ENCODE data around the gene MYADM. TPM values are rescaled to one million over a fixed set of nuclear protein-coding genes. Genes with fewer than 3 reads are reported as not detected.

MYADM gene
- total RNA-seq, 1 donor = 51.9 TPM

DNA sequence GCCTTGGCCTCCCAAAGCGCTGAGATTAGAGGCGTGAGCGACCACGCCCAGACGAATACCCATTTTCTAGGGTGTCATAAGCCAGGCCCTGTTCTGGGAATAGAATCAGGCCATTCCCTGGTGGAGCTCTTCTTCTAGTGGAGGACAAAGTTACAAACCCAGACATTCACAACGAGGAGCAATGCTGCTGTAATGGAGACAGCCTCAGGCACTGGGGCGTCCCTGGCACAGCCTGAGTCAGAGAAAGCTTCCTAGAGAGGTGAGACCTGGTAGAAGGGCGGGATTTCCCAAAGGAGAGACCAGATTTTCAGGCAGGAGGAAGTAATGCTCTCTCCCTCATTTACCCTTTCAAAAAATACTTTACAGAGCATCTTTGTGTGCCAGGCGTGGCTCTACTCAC is 27.0 kb downstream of the MYADM start:
- no peak overlapping the region for H3K4me3 ChIP-seq (ENCODE audit: low read length)
- H3K27me3 ChIP-seq (ENCODE audit: insufficient read depth, low read length) = peaks cover 11% of the 10 kb centered on the region
- no peaks in the 10 kb centered on the region for H3K4me1 ChIP-seq (ENCODE audit: insufficient read depth, low read length)
- no peaks in the 10 kb centered on the region for H3K9me3 ChIP-seq (ENCODE audit: low read depth, low read length)

DNA sequence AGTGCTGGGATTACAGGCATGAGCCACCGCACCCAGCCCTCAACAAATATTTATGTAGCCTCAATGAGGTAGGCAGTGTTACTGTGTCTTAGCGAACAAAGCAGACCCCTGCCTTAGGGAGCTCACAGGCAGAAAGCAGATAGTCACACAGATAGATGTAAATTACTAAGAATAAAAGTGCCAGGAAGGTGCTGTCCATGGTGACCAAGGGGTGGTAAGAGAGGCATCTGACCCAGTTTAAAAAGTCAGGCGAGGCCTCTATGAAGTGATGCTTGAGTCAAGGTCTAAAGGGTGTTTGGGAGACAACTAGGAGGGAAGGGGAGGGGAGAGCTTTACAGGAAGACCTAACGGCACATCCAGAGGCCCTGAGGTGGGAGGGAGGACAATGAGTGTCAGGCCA is 29.0 kb downstream of the MYADM start:
- Histone ChIP-seq H3K4me1 (ENCODE audit: insufficient read depth, low read length) (no peaks in the 10 kb centered on the region), H3K4me3 (ENCODE audit: low read length) (no peak overlapping the region), H3K9me3 (ENCODE audit: low read depth, low read length) (no peaks in the 10 kb centered on the region), H3K27me3 (ENCODE audit: insufficient read depth, low read length) (peaks cover 11% of the 10 kb centered on the region)

DNA sequence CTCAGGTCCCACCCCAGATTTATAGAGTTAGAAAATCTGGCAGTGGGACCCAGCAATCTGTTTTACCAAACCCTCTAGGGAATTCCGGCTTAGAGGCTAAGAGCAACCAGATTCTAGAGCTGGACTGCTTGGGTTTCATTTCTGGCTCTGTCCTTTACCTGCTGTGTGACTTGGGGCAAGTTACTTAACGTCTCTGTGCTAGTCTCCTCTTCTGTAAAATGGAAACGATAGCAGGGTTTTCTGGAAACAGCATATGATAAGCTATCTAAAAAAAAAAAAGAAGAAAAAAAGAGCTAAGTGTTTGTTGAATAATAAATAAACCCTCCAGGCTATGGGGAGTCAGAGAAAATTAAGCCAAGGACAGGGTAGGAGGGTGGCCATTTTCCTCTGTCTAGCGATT is 29.8 kb downstream of the MYADM start:
- Histone ChIP-seq H3K4me1 (ENCODE audit: insufficient read depth, low read length) (no peaks in the 10 kb centered on the region), H3K9me3 (ENCODE audit: low read depth, low read length) (no peaks in the 10 kb centered on the region), H3K4me3 (ENCODE audit: low read length) (no peak overlapping the region), H3K27me3 (ENCODE audit: insufficient read depth, low read length) (peaks cover 11% of the 10 kb centered on the region)

DNA sequence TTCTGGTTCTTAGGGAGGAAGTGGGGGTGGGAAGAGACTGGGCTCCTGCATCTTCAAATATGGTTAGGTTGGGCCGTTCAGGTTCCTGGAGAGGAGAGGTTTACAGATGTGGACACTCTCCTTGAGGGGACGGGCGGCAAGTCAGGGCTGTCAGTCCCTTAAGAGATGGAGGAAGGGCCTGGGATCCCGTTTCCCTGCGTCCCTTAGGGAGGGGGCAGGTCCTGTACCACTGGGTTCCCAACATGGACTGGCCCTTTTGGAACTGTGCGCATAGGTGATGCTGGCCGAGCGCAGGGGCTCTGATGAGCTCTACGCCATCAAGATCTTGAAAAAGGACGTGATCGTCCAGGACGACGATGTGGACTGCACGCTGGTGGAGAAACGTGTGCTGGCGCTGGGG is 30.5 kb downstream of the MYADM start:
- peaks cover 11% of the 10 kb centered on the region for H3K27me3 ChIP-seq (ENCODE audit: insufficient read depth, low read length)
- no peak overlapping the region for H3K4me3 ChIP-seq (ENCODE audit: low read length)
- H3K9me3 ChIP-seq (ENCODE audit: low read depth, low read length) = no peaks in the 10 kb centered on the region
- no peaks in the 10 kb centered on the region for H3K4me1 ChIP-seq (ENCODE audit: insufficient read depth, low read length)

DNA sequence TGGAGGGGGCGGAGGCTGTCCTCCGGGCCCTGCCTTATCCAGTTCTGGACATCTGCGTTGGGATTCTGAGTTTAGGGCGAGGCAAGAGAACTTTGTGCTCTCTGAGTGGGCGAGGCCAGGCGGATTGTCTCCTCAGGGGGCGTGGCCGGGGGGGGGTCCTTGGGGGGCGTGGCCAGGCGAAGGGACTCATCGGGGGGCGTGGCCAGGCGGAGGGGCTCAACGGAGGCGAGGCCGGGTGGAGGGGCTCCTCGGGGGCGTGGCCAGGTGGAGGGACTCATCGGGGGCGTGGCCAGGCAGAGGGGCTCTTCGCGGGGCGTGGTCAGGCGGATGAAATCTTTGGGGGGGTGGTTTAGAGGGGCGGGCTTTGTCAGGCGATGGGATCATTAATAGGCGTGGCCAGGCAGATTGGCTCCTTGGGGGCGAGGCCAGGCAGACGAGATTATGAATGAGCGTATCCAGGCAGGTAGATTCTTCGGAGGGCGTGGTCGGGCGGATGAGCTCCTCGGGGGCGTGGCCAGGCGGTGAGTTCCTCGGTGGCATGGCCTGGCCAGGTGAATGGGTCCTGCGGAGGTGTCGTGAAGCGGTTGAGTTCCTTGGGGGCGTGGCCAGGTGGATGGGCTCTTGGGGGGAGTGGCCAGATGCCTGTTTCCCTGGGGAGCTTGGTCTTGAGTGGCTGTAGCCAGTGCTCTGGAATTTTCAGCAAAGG is 31.1 kb downstream of the MYADM start:
- peaks cover 14% of the 10 kb centered on the region for H3K27me3 ChIP-seq (ENCODE audit: insufficient read depth, low read length)
- no peak overlapping the region for H3K4me3 ChIP-seq (ENCODE audit: low read length)

DNA sequence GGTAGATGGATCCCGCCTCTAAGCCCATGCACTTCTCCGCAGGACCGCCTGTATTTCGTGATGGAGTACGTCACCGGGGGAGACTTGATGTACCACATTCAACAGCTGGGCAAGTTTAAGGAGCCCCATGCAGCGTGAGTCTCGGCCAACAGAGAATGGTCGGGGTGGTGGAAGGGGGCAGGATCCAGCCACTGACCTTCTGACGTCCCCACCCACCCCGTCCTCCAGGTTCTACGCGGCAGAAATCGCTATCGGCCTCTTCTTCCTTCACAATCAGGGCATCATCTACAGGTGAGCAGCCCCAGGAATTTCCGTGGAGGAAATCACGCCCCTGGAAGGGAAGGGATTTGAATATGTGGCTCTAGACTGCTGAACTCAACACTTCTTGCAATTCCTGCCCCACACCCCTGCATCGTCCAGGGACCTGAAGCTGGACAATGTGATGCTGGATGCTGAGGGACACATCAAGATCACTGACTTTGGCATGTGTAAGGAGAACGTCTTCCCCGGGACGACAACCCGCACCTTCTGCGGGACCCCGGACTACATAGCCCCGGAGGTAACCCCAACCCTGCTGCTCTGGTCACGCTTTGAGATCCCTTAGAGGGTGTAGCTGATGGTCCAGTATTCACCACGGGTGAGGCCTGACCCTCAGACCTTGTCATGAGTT is 32.6 kb downstream of the MYADM start:
- H3K4me3 ChIP-seq (ENCODE audit: low read length) = no peak overlapping the region
- H3K4me1 ChIP-seq (ENCODE audit: insufficient read depth, low read length) = no peaks in the 10 kb centered on the region
- no peaks in the 10 kb centered on the region for H3K9me3 ChIP-seq (ENCODE audit: low read depth, low read length)
- peaks cover 17% of the 10 kb centered on the region for H3K27me3 ChIP-seq (ENCODE audit: insufficient read depth, low read length)

More for the DNA sequence above, 31.1 kb downstream of the MYADM start:
- Histone ChIP-seq H3K9me3 (ENCODE audit: low read depth, low read length) (no peaks in the 10 kb centered on the region), H3K4me1 (ENCODE audit: insufficient read depth, low read length) (no peaks in the 10 kb centered on the region)

DNA sequence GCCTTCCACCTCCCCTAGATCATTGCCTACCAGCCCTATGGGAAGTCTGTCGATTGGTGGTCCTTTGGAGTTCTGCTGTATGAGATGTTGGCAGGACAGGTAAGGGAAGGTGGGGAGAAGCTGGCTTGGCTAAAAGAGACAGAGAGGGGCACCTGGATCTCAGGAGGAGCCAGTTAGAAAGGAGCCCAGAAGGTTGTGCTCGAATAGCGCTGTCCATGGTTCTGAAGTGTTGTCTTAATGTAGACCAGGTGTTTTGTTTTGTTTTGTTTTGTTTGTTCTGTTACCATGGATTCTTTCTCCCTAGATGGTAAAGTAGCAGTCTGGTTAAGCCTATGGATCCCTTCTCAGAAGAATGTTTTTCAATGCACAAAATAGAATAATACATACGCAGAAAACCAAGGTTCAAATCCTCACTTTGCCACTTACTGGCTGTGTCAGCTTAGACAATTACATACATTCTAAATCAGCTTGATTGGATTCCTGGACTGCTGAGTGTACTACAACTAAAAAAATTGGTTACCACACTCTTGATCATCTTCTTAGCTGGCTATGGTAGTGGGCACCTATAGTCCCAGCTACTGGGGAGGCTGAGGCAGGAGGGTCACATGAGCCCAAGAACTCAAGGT is 35.5 kb downstream of the MYADM start:
- Histone ChIP-seq H3K4me3 (ENCODE audit: low read length) (no peak overlapping the region), H3K9me3 (ENCODE audit: low read depth, low read length) (no peaks in the 10 kb centered on the region), H3K27me3 (ENCODE audit: insufficient read depth, low read length) (peaks cover 28% of the 10 kb centered on the region), H3K4me1 (ENCODE audit: insufficient read depth, low read length) (peaks cover 15% of the 10 kb centered on the region)

DNA sequence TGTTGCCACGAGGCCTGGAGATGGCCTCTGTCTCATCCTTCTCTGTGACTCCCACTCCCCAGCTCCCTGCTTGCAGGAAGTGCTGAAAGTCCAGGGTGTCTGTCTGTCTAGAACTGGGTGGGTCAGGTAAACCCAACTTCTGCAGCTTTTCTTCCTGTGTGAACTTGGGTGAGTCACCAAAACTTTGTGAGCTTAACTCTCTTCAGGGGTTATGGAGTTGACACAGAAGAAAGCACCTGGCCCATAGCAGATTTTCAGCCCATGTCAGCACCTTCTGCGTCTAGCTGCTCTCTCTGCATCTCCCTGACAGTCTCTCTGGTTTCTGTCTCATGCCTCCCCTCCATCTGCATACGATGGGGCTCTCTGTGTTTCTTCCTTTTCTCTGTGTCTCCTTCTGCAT is 37.2 kb downstream of the MYADM start:
- H3K4me1 ChIP-seq (ENCODE audit: insufficient read depth, low read length) = peaks cover 21% of the 10 kb centered on the region
- no peaks in the 10 kb centered on the region for H3K9me3 ChIP-seq (ENCODE audit: low read depth, low read length)
- peaks cover 38% of the 10 kb centered on the region for H3K27me3 ChIP-seq (ENCODE audit: insufficient read depth, low read length)
- H3K4me3 ChIP-seq (ENCODE audit: low read length) = no peak overlapping the region

DNA sequence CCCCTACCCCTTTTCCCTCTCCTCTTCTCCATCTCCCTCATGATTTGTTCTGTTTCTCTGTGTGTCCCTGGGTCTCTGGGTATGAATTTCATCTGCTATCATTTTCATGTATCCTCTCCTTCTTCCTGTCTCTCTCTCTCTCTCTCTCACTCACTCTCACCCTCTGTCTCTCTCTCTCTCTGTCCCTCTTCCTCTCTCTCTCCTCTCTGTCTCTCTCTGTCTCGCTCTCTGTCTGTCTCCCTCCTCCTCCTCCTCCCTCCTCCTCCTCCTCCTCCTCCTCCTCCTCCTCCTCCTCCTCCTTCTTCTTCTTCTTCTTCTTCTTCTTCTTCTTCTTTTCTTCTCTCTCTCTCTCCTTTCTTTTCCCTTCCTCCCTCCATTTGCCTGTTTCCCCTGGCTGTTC is 38.1 kb downstream of the MYADM start:
- Histone ChIP-seq H3K27me3 (ENCODE audit: insufficient read depth, low read length) (peaks cover 46% of the 10 kb centered on the region), H3K4me1 (ENCODE audit: insufficient read depth, low read length) (peaks cover 21% of the 10 kb centered on the region)

DNA sequence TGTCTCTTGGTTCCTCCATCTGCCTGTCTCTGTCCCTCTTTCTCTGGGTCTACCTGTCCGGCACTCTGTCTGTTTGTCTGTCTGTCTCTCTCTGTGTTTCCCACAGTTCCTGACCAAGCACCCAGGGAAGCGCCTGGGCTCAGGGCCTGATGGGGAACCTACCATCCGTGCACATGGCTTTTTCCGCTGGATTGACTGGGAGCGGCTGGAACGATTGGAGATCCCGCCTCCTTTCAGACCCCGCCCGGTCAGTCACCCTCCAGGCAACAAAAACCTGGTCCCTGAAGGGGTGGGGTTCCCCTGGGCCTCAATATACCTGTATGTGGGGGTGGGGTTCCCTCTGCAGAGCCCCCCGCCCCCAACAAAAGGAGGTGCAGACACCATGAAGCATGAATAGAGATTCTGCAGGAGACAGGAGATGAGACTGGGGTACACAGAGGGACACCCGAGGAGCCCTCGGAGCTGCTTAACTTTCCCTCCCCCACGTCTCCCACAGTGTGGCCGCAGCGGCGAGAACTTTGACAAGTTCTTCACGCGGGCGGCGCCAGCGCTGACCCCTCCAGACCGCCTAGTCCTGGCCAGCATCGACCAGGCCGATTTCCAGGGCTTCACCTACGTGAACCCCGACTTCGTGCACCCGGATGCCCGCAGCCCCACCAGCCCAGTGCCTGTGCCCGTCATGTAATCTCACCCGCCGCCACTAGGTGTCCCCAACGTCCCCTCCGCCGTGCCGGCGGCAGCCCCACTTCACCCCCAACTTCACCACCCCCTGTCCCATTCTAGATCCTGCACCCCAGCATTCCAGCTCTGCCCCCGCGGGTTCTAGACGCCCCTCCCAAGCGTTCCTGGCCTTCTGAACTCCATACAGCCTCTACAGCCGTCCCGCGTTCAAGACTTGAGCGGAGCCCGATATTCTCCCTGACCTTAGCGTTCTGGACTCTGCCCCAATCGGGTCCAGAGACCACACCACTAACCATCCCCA is 38.8 kb downstream of the MYADM start:
- H3K9me3 ChIP-seq (ENCODE audit: low read depth, low read length) = no peaks in the 10 kb centered on the region
- H3K27me3 ChIP-seq (ENCODE audit: insufficient read depth, low read length) = peaks cover 50% of the 10 kb centered on the region
- peaks cover 21% of the 10 kb centered on the region for H3K4me1 ChIP-seq (ENCODE audit: insufficient read depth, low read length)
- no peak overlapping the region for H3K4me3 ChIP-seq (ENCODE audit: low read length)

More for the DNA sequence above, 38.1 kb downstream of the MYADM start:
- Histone ChIP-seq H3K4me3 (ENCODE audit: low read length) (no peak overlapping the region), H3K9me3 (ENCODE audit: low read depth, low read length) (no peaks in the 10 kb centered on the region)

DNA sequence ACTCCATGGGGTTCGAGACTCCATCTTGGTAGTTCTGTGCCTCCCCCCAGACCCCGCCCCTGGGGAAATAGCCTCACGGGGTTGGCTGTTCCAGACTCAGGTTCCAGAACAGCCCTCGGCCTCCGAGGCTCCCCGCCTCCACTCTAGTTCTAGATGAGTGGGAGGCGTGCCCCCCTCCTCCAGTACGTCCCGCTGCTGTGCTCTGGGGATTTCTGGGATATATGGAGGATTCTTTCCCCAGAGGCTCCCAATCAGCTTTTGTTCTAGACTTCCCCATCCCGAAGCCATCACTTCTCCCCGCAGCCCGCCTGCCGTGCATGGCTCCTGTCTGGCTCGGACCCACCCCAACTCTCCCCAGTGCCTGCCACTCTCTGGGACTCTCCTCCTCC is 39.5 kb downstream of the MYADM start:
- Histone ChIP-seq H3K4me3 (ENCODE audit: low read length) (no peak overlapping the region), H3K27me3 (ENCODE audit: insufficient read depth, low read length) (peaks cover 56% of the 10 kb centered on the region), H3K9me3 (ENCODE audit: low read depth, low read length) (no peaks in the 10 kb centered on the region), H3K4me1 (ENCODE audit: insufficient read depth, low read length) (peaks cover 21% of the 10 kb centered on the region)

DNA sequence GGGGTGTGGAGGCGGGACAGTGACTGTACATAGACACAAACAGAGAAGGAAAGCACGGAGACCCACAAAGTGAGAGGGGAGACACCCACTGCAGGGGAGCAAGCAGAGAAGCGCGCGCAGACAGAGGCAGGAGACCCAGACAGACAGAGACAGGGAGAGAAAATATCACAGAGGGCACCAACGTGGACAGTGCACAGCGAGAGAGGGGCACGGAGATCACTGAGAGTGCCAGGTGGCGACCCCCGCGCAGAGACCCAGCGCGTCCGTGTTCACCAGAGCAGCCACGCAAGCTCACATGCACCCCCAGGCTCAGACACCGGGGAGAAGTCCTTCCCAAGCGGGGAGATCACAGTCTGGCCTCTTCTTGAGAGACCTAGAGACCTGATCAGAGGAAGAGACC is 40.0 kb downstream of the MYADM start:
- Histone ChIP-seq H3K9me3 (ENCODE audit: low read depth, low read length) (no peaks in the 10 kb centered on the region), H3K27me3 (ENCODE audit: insufficient read depth, low read length) (peaks cover 57% of the 10 kb centered on the region), H3K4me3 (ENCODE audit: low read length) (no peak overlapping the region), H3K4me1 (ENCODE audit: insufficient read depth, low read length) (peaks cover 21% of the 10 kb centered on the region)

DNA sequence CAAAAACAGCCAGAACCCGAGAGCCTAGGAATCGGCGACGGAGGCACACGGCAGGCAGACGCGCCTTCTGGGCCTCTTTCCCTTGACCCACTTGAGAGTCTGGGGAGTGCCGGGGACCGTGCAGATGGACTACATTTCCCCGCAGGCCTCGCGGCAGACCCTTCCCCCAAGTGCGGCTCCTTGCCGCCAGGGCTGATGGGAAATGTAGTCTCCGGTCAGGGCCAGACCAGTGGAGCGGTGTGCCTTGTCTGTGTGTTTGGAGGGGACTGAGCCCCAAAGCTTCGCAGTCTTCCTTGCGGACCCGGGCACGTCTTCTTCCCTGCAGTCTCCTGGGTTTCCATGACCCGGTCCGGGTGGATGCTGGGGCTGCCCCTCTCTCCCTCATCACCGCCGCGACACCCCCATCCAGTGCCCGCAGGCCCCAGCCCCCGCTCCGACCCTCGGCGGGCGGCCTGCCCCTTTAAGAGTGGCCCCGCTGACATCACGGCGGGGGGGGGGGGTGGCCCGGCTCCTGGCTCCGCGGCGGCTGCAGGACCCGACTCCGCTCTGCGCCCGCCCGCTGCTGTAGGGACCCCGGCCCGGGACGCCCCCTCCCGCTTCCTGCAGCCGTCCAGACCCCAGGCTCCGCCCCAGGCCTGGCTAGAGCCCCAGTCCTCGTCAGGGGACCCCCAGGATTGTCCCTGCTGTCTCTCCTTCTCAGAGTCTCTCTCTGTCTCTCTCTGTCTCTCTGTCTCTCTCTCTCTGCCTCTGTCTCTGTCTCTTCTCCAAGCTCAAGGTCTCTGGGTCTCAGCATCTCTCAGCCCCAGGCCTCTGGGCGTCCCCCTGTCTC is 40.6 kb downstream of the MYADM start:
- Histone ChIP-seq H3K4me1 (ENCODE audit: insufficient read depth, low read length) (peaks cover 21% of the 10 kb centered on the region), H3K4me3 (ENCODE audit: low read length) (no peak overlapping the region), H3K27me3 (ENCODE audit: insufficient read depth, low read length) (peaks cover 61% of the 10 kb centered on the region), H3K9me3 (ENCODE audit: low read depth, low read length) (no peaks in the 10 kb centered on the region)

DNA sequence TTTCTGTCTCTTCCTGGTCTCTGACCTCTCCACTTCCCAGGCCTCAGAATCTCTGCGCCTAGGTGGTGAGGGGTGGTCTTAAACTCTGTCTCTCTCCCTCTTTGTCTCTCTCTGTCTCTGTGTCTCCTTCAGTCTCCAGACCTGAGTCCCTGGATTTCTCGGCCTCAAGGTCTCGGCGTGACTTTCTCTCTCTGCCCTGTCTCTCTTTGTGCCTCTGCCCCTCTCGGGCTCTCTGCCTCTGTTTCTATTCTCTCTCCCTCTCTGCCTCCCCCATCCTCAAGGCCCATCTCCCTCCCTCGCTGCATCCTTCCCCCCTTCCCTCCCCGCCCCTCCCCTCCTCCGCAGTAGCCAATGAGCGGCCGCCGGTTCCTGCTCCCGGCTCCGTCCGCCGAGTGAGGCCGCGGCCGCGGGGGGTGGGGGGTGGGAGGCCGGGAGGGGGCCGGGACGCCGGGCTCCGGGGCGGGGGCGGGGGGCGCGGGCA is 41.3 kb downstream of the MYADM start, which contains the start of gene CACNG7:
TSS of gene CACNG7 (plus strand) at position 344 of the 481 bp plus-strand sequence. CDS start 3,554 bp downstream, outside the sequence.
- peaks cover 57% of the 10 kb centered on the region for H3K27me3 ChIP-seq (ENCODE audit: insufficient read depth, low read length)
- no peaks in the 10 kb centered on the region for H3K9me3 ChIP-seq (ENCODE audit: low read depth, low read length)
- H3K4me1 ChIP-seq (ENCODE audit: insufficient read depth, low read length) = peaks cover 21% of the 10 kb centered on the region
- H3K4me3 ChIP-seq (ENCODE audit: low read length) = no peak within 1 kb of the TSS

Data from mononuclear cell (primary cell).